ENCODE data around the gene RGS6.
A peak's percentile ranks its signal among the peaks of the same experiment; 100 is the strongest.

Gene RGS6

GRCh38 chr14:72443991-72444441 lies 511.8 kb downstream of the RGS6 start:
- TF ChIP-seq, protein P1, sequence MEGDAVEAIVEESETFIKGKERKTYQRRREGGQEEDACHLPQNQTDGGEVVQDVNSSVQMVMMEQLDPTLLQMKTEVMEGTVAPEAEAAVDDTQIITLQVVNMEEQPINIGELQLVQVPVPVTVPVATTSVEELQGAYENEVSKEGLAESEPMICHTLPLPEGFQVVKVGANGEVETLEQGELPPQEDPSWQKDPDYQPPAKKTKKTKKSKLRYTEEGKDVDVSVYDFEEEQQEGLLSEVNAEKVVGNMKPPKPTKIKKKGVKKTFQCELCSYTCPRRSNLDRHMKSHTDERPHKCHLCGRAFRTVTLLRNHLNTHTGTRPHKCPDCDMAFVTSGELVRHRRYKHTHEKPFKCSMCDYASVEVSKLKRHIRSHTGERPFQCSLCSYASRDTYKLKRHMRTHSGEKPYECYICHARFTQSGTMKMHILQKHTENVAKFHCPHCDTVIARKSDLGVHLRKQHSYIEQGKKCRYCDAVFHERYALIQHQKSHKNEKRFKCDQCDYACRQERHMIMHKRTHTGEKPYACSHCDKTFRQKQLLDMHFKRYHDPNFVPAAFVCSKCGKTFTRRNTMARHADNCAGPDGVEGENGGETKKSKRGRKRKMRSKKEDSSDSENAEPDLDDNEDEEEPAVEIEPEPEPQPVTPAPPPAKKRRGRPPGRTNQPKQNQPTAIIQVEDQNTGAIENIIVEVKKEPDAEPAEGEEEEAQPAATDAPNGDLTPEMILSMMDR (IDR thresholded peaks at IDR 0.05; ENCODE audit: low read depth, low read length, missing control alignments) = no peak
- no peak overlapping the region for H3K4me3 ChIP-seq (ENCODE audit: low read depth, low read length)
- no peak for DNase-seq (ENCODE audit: low read depth)

GRCh38 chr14:72444701-72445100 lies 512.5 kb downstream of the RGS6 start:
- no peak overlapping the region for H3K4me3 ChIP-seq (ENCODE audit: low read depth, low read length)
- no peak for DNase-seq (ENCODE audit: low read depth)
- TF ChIP-seq, protein P1 (IDR thresholded peaks at IDR 0.05; ENCODE audit: low read depth, low read length, missing control alignments) = no peak

GRCh38 chr14:72448212-72448611 lies 516.0 kb downstream of the RGS6 start:
- TF ChIP-seq, protein P1 (IDR thresholded peaks at IDR 0.05; ENCODE audit: low read depth, low read length, missing control alignments) = no peak
- H3K4me3 ChIP-seq (ENCODE audit: low read depth, low read length) = no peak overlapping the region
- no peak for DNase-seq (ENCODE audit: low read depth)

DNA sequence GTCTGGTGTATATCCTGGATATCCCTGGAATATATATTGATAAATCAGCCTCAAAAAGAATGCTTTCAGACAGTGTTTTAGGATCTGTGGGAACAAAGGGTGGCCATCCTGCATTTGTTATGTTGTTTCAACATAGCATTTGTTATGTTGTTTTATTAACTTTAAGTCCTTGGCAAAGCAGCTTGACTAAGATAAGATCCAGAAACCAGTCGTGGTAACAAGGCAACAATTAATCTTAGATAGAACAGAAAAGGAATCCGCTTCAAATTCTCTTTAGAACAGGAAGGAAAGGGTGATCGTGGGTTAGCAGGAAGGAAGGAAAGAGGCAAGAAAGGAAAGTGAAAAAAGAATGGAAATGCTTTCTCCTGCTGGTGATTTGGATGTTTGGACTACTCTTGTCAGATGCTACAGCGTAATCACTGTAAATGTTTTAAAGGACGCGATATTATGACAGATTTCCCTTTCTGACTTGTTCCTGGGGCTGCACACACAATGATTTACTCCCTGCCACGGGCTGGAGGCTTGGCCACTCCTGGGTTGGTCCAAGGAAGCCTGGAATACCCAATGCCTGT lies 518.3 kb downstream of the RGS6 start:
- H3K4me3 ChIP-seq (ENCODE audit: low read depth, low read length) = no peak overlapping the region
- TF ChIP-seq, protein P1 (IDR thresholded peaks at IDR 0.05; ENCODE audit: low read depth, low read length, missing control alignments) = no peak
- DNase-seq (ENCODE audit: low read depth) = no peak

DNA sequence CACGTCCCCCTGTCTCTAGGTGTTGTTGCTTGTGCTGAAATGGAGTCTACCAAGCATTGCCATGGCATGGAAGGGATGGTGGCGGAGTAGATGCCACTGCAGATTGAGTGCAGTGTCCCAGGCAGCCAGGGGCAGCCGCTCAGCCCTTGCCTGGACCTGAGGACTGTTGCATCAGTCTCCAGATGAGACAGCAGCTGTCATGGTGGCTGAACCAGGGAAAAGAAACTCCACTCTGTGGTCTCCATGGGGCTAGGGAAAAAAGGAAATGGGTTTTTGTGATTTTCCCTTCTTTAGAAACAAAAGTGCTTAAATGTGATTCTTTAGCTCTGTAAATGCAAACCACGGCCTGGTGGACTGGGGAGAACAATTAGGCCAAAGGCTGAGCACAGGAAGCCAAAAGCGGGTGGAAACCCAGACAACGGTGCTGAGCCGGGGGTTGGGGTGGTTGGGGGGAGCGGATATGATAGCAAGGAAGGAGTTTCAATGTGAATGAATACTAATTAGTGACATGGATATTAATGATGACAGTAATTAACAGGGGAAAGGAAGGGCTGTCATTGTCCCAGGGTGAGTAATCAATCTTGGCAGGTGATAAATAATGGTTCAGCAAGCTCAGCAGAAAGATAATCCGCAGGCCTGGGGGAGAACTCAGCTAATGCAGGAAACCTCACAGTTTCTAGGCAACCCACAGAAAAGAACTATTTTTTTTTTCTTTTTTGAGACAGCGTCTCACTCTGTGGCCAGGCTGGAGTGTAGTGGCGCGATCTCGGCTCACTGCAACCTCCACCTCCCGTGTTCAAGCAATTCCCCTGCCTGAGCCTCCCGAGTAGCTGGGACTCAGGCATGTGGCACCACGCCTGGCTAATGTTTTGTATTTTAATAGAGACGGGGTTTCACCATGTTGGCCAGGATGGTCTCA lies 519.1 kb downstream of the RGS6 start:
- TF ChIP-seq, protein P1 (IDR thresholded peaks at IDR 0.05; ENCODE audit: low read depth, low read length, missing control alignments) = no peak
- no peak overlapping the region for H3K4me3 ChIP-seq (ENCODE audit: low read depth, low read length)
- peak; percentile 55 for DNase-seq (ENCODE audit: low read depth)

DNA sequence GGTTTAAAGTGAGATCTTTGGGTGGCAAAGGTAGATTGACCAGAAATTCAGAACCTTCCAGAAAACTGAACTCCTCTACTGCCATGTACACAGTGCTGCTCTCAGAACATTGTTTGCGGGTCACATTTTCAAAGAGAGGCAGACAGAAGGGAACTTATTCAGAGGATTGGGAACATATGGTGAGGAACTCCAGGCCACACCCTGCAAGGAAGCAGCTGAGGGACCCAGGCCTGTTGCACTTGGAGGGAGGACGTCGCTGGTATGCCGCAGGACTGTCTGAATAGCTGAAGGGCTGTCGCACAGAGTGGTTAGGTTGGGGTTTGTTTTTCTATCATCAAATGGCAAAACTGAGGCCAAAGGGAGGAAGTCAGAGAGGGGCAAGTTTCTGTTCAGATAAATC lies 520.5 kb downstream of the RGS6 start:
- no peak for DNase-seq (ENCODE audit: low read depth)
- no peak overlapping the region for H3K4me3 ChIP-seq (ENCODE audit: low read depth, low read length)
- TF ChIP-seq, protein P1 (IDR thresholded peaks at IDR 0.05; ENCODE audit: low read depth, low read length, missing control alignments) = no peak

Measured in GM12864 (cell line).